Urinary bladder (tissue), 4 donors: Measurements from ENCODE around the gene SCARF1. TPM values are rescaled to one million over a fixed set of nuclear protein-coding genes. Genes with fewer than 3 reads are reported as not detected.
"Not testable (repeated sequence)": the region's sequence is repeated elsewhere in the genome, so short reads cannot be mapped to it uniquely, and the experiment has no call there.

Source experiments
- DNase-seq: peaks from one replicate; pipeline ENCODE4 v3.0.0-alpha.2; 2015; ENCODE audit errors: extremely low spot score
- H3K27ac ChIP-seq: one replicate; pipeline ENCODE4 v1.5.1; 2013; ENCODE audit warnings: low read depth, mild to moderate bottlenecking, moderate library complexity
- H3K36me3 ChIP-seq: one replicate; pipeline ENCODE4 v1.6.1; 2013; ENCODE audit warnings: mild to moderate bottlenecking, moderate library complexity; ENCODE audit not compliant: insufficient read depth
- H3K4me1 ChIP-seq: one replicate; pipeline ENCODE4 v1.6.1; 2013; ENCODE audit warnings: mild to moderate bottlenecking, moderate library complexity; ENCODE audit not compliant: insufficient read depth
- H3K4me3 ChIP-seq: one replicate; pipeline ENCODE4 v1.5.1; 2013; ENCODE audit warnings: low read depth, low read length
- WGBS: extraction: QIAGEN DNeasy Blood & Tissue Kit; methylation state at CpG from one replicate; pipeline ENCODE4 v1.1.7; 2013; 5-methylcytosine and 5-hydroxymethylcytosine counted together
- polyA plus RNA-seq: library from polyadenylated mRNA; stranded (reverse); fragments of 200-250 nt; gene quantifications from one replicate; pipeline ENCODE4 v1.2.3, GENCODE V29; 2013
- total RNA-seq: library from RNA; depleted of rRNA; stranded (reverse); fragments of >200 nt; gene quantifications from one replicate; pipeline ENCODE4 v1.2.3, GENCODE V29; 2014
- donor health status: healthy with polysubstance abuse.
- donor health status: healthy.

The SCARF1 gene
- total and polyA plus RNA-seq, 2 donors = 9.3 to 10.7 TPM

GRCh38 chr17:1658100-1658499 is 12.6 kb upstream of the SCARF1 start:
- Histone ChIP-seq H3K4me1 (no peaks in the 10 kb centered on the region), H3K36me3 (peaks cover 13% of the 10 kb centered on the region), H3K27ac (no peak overlapping the region), H3K4me3 (no peak overlapping the region)
- WGBS = 91% methylated on average over 9 of the region's 9 CpGs
- DNase-seq = no peak

GRCh38 chr17:1653735-1654134 is 8.2 kb upstream of the SCARF1 start:
- Histone ChIP-seq H3K4me3 (no peak overlapping the region), H3K27ac (no peak overlapping the region), H3K36me3 (no peaks in the 10 kb centered on the region)

GRCh38 chr17:1652794-1653193 is 7.3 kb upstream of the SCARF1 start:
- H3K4me3 ChIP-seq, DNase-seq, H3K36me3 ChIP-seq, H3K27ac ChIP-seq, H3K4me1 ChIP-seq: not testable (repeated sequence)
- WGBS = 84% methylated on average over 7 of the region's 7 CpGs

More at GRCh38 chr17:1653735-1654134, 8.2 kb upstream of the SCARF1 start:
- no peak for DNase-seq
- 94% methylated on average over 14 of the region's 14 CpGs for WGBS
- no peaks in the 10 kb centered on the region for H3K4me1 ChIP-seq

- no peak for DNase-seq
- Histone ChIP-seq H3K4me1 (no peaks in the 10 kb centered on the region), H3K4me3 (no peak overlapping the region), H3K36me3 (no peaks in the 10 kb centered on the region), H3K27ac (no peak overlapping the region)
- 90% methylated on average over 4 of the region's 4 CpGs for WGBS
These were observed 6.0 kb upstream of the SCARF1 start for GRCh38 chr17:1651559-1651844.

GRCh38 chr17:1650731-1651558 is 5.4 kb upstream of the SCARF1 start:
- Histone ChIP-seq H3K36me3 (no peaks in the 10 kb centered on the region), H3K4me1 (no peaks in the 10 kb centered on the region), H3K27ac (no peak overlapping the region), H3K4me3 (no peak overlapping the region)
- no peak for DNase-seq
- 80% methylated on average over 22 of the region's 22 CpGs for WGBS

GRCh38 chr17:1649844-1650501 is 4.4 kb upstream of the SCARF1 start, which contains the start of gene RILP:
TSS of gene RILP (minus strand) at chr17:1649866. CDS start at chr17:1649804, 62 bp downstream.
- no peak for DNase-seq
- Histone ChIP-seq H3K27ac (peak within 1 kb of the TSS; percentile 95), H3K36me3 (no peaks in the 10 kb centered on the region), H3K4me3 (peak within 1 kb of the TSS; percentile 62), H3K4me1 (no peaks in the 10 kb centered on the region)
- WGBS = 16% methylated on average over 23 of the region's 23 CpGs

GRCh38 chr17:1648963-1649843 is 3.7 kb upstream of the SCARF1 start:
- no peaks in the 10 kb centered on the region for H3K36me3 ChIP-seq
- H3K4me3 ChIP-seq = peak overlapping the region; percentile 62
- DNase-seq = no peak
- under 1% methylated on average over 100 of the region's 100 CpGs for WGBS
- peak overlapping the region; percentile 95 for H3K27ac ChIP-seq
- H3K4me1 ChIP-seq = no peaks in the 10 kb centered on the region

GRCh38 chr17:1648173-1648962 is 2.8 kb upstream of the SCARF1 start:
- Histone ChIP-seq H3K4me1 (no peaks in the 10 kb centered on the region), H3K4me3 (peak overlapping the region; percentile 35), H3K36me3 (no peaks in the 10 kb centered on the region), H3K27ac (peak overlapping the region; percentile 82)
- no peak for DNase-seq
- 8% methylated on average over 54 of the region's 54 CpGs for WGBS

- Histone ChIP-seq H3K27ac (no peak overlapping the region), H3K4me3 (no peak overlapping the region), H3K4me1 (no peaks in the 10 kb centered on the region), H3K36me3 (no peaks in the 10 kb centered on the region)
- no peak for DNase-seq
- WGBS = 71% methylated on average over 11 of the region's 11 CpGs
These were observed 2.3 kb upstream of the SCARF1 start for GRCh38 chr17:1647802-1648171.

- H3K36me3 ChIP-seq = no peaks in the 10 kb centered on the region
- DNase-seq = no peak
- no peak overlapping the region for H3K27ac ChIP-seq
- no peak overlapping the region for H3K4me3 ChIP-seq
- 94% methylated on average over 13 of the region's 13 CpGs for WGBS
- no peaks in the 10 kb centered on the region for H3K4me1 ChIP-seq
These were observed 805 bp upstream of the SCARF1 start for GRCh38 chr17:1646199-1646875.

GRCh38 chr17:1644493-1645206 is 882 bp downstream of the SCARF1 start:
- no peak for DNase-seq
- H3K27ac ChIP-seq = no peak overlapping the region
- 80% methylated on average over 15 of the region's 15 CpGs for WGBS
- no peaks in the 10 kb centered on the region for H3K36me3 ChIP-seq
- H3K4me3 ChIP-seq = peak overlapping the region; percentile 9
- no peaks in the 10 kb centered on the region for H3K4me1 ChIP-seq

- Histone ChIP-seq H3K27ac (no peak overlapping the region), H3K36me3 (no peaks in the 10 kb centered on the region), H3K4me1 (no peaks in the 10 kb centered on the region), H3K4me3 (peak overlapping the region; percentile 41)
- DNase-seq = no peak
- 49% methylated on average over 13 of the region's 13 CpGs for WGBS
These were observed 1.5 kb downstream of the SCARF1 start for GRCh38 chr17:1643999-1644492.
